NCI-H82 (cell line): ENCODE measurements around the gene CES3.
A peak's percentile ranks its signal among the peaks of the same experiment; 100 is the strongest.
"Not testable (repeated sequence)": the region's sequence is repeated elsewhere in the genome, so short reads cannot be mapped to it uniquely, and the experiment has no call there.

Source experiments
- DNase-seq: peaks from one replicate; lab custom pipeline; 2025; lab: John Stamatoyannopoulos, UW

Gene CES3

DNA sequence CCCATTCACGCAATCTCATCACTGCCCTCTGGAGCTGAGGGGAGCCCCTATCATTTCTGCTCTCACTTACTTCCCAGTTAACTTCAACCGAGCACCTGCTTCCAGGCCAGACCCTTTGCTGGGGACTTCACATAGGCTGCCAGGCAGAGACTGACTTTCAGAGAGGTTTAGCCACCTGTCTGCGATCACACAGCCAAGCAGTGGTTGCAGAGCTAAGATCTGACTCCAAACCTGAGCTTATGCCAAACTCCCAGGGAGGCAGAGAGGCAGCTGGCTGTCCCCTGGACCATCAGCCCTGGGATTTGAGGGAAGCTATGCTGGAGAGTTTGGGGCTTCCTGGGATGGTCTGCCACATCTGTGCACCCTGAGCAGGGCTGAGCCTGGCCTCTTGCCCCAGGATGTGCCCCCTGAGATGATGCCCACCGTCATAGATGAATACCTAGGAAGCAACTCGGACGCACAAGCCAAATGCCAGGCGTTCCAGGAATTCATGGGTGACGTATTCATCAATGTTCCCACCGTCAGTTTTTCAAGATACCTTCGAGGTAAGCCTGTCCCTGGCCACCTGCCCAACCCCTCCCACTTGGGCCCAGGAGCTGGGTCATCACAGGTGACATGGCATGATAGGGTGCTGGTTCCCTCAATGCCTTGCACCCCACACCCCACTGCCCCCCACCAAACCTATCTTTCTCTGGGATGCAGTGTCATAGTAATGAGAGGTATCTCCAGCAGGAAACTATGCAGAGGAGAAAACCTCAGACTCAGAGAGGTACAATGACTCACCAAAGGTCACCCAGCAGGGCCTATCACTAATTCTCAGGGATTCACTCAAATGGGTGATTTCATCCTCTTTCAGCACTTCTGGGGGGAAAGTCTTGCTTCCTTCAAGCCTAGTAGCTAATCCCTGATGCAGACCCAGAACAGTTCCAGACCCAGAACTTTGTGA is 10.0 kb downstream of the CES3 start:
- no peak for DNase-seq

DNA sequence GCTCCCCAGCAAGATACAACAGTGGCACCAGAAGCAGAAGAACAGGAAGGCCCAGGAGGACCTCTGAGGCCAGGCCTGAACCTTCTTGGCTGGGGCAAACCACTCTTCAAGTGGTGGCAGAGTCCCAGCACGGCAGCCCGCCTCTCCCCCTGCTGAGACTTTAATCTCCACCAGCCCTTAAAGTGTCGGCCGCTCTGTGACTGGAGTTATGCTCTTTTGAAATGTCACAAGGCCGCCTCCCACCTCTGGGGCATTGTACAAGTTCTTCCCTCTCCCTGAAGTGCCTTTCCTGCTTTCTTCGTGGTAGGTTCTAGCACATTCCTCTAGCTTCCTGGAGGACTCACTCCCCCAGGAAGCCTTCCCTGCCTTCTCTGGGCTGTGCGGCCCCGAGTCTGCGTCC is 11.9 kb downstream of the CES3 start:
- no peak for DNase-seq

DNA sequence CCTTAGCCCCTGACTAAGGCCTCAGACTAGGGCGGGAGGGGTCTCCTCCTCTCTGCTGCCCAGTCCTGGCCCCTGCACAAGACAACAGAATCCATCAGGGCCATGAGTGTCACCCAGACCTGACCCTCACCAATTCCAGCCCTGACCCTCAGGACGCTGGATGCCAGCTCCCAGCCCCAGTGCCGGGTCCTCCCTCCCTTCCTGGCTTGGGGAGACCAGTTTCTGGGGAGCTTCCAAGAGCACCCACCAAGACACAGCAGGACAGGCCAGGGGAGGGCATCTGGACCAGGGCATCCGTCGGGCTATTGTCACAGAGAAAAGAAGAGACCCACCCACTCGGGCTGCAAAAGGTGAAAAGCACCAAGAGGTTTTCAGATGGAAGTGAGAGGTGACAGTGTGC is 12.7 kb downstream of the CES3 start:
- no peak for DNase-seq

DNA sequence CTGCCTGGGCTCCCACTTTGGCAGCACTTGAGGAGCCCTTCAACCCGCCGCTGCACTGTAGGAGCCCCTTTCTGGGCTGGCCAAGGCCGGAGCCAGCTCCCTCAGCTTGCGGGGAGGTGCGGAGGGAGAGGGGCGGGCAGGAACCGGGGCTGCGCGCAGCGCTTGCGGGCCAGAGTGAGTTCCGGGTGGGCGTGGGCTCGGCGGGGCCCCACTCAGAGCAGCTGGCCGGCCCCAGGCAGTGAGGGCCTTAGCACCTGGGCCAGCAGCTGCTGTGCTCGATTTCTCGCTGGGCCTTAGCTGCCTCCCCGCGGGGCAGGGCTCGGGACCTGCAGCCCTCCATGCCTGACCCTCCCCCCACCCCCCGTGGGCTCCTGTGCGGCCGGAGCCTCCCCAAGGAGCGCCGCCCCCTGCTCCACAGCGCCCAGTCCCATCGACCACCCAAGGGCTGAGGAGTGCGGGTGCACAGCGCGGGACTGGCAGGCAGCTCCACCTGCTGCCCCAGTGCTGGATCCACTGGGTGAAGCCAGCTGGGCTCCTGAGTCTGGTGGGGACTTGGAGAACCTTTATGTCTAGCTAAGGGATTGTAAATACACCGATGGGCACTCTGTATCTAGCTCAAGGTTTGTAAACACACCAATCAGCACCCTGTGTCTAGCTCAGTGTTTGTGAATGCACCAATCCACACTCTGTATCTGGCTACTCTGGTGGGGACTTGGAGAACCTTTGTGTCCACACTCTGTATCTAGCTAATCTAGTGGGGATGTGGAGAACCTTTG is 13.3 kb downstream of the CES3 start:
- DNase-seq: not testable (repeated sequence)

DNA sequence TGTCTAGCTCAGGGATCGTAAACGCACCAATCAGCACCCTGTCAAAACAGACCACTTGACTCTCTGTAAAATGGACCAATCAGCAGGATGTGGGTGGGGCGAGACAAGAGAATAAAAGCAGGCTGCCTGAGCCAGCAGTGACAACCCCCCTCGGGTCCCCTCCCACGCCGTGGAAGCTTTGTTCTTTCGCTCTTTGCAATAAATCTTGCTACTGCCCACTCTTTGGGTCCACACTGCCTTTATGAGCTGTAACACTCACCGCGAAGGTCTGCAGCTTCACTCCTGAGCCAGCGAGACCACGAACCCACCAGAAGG is 13.8 kb downstream of the CES3 start:
- not testable (repeated sequence) for DNase-seq

DNA sequence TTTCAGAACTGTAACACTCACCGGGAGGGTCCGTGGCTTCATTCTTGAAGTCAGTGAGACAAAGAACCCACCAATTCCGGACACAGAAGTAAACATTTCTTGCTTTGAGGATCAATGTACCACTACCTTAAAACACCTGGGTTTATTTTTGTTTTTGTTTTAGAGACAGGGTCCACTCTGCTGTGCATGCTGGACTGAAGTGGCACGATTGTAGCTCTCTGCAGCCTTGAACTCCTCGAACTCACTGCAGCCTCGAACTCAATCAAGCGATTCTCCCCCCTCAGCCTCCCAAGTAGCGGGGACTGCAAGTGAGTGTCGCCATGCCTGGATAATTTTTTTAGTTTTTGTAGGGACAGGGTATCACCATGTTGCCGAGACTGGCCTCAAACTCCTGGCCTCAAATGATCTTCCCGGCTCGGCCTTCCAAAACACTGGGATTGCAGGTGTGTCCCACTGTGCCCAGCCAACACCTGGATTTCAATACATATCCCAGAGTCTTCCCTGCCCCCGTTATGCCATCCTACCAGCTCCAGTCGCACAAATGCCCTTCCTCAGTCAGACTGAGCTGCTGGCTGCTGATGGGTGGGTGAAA is 14.3 kb downstream of the CES3 start:
- DNase-seq: no peak

DNA sequence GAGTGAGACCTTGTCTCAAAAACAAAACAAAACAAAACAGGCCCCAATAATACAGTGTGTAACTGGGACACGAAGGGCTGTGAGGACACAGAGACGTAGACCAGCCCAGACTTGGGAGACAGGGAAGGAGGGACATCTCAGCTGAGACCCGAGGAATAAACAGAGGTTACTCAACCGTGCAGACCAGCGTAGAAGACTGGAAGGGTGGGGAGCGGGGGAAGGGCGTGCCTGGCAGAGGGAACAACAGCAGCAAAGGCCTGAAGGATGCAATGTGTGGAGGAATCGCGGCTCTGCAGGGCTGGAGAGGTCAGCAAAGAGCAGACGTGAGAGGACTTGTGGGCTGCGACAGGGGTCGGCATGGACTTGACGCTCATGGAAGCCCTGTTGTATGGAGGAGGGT is 15.7 kb downstream of the CES3 start:
- peak; percentile 9 for DNase-seq

DNA sequence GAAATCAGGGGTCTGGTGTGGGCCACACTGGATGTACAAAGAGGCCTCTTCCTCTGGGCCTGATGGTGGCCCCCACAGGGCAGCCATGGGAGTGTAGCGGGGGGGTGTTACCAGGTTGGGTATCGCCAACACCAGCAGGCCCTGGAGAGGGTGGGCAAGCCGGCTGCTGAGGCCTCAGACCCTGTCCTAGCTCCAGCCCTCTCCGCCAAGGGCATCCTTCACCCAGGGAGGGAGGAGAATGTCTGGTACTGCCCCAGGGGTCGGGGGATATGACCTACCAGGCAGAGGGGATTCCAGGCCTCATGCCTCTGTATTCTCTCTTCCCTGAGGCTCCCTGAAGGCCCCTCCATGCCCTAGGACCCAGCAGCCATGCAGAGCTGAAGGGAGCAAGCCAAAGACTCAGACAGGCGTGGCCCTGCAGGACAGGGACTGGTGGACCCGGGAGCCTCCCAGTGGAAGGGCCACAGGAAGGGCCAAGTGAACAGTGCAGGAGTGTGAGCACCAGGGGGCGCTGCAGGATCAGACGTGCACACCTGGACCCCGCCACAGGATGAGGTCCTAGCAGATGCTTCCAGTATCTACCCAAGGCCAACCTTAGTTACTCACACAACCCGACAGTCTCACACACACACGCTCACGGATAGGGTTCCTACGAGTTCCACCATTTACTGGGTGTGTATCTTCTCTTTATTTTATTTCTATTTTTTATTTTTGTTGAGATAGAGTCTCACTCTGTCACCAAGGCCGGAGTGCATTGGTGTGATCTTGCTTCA is 16.5 kb downstream of the CES3 start:
- DNase-seq: peak; percentile 92

DNA sequence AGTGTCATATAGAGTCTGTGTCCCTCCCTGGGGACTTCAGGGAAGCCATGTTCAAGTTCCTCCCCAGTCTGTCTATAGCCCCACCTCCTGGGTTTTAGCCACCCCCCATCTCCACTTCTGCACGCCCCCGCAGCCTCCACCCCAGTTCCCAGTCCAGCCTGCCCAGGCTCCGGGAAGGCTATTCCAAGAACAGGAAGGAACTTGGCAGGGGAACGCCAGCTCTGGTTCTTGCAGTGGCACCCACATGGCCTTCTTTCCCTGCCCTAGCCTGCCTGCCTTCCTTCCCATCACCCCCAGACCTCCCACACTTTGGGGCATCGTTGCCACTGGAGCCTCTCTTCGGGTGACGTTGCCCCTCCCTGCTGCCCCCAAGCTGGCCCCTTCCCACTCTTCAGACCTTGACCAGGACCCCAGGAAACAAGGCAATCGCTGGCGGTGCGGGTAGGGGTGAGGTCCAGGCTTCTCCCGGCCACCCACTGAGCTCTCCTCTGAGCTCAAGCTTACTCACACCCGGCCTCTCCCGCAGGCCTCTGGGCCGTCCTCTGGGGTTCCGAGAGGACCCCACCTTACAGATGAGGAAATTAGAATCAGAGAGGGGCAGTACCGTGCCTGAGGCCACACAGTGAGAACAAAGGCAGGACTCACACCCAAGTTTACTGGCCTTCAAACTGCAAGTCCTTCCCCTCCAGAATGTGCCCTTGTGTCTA is 18.1 kb downstream of the CES3 start:
- DNase-seq: no peak

DNA sequence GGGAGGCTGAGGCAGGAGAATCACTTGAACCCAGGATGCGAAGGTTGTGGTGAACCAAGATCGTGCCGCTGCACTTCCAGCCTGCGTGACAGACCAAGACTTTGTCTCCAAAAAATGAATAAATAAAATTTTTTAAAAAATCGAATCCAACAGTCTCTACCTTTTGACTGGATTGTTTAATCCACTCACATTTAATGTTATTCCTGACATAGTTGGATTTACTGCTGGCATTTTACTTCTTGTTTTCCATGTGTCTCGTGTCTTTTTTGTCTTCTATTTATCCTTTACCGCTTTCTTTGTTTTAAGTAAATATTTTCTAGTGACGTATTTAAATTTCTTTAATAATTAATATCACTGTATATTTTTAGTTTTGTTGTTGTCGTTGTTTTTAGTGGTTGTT is 22.0 kb downstream of the CES3 start:
- no peak for DNase-seq

DNA sequence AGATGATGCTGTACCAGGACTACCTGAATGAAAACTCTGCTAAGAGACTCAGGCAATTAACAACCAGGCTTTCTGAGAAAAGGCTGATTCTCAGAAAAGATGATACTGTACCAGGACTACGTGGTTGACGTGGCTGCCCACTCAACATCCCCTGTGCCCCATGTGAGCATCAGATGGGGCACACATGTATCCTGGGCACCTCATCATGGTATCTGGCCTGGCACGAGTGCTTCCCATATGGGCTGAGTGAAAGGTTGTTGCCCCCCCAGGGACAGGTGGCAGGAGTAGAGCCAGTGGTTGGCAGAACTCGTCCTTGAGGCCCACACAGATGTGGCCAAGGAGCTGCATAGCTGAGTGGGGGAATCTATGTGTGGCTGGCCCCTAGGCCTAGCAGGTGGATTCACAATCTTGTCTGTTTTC is 23.8 kb downstream of the CES3 start:
- DNase-seq: no peak

DNA sequence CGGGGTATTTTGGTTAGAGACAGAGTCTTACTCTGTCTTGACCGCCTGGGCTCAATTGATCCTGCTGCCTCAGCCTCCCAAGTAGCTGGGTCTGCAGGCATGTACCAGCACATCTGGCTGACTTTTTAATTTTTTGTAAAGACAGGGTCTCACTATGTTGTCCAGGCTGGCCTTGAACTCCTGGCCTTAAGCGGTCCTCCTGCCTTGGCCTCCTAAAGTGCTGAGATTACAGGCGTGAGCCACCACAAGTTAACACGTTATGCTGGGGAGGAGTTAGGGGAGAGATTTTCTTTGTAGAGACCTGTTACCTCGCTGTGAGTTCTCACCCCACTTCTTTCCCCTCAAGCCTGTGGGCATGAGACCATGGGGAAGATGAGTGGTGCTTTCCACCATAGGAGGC is 25.5 kb downstream of the CES3 start:
- no peak for DNase-seq

DNA sequence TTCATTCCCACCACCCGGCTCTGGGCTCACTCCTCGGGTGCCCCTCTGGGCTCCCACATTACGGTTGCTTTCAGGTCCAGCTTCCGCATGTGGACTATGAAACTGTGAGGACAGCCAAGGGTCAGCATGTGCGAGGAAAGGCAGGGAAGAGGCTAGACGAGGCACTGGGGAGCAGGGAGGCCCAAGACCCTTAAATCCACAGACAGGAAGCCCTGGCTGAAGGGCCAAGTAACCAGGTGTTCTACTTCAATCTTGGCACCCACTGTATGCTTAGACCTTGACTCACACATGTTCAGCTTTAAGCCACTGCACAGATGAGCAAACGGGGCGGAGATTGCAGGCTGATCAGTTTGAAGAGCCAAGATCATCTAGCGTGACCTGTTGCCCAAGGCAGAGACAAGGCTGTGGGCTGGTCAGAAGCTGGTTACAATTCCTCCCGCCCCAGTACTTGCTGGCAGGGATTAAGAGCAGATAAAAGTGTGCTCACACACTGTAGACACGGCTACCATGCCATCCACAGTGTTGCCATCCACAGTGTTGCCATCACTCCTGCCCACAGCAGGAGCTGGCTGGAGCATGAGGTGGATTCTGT is 27.2 kb downstream of the CES3 start, which contains the start of gene CES4A:
CES4A (plus strand) TSS at position 393 of the 592 bp plus-strand sequence; CDS start at position 577, 184 bp downstream.
- peak; percentile 48 for DNase-seq

DNA sequence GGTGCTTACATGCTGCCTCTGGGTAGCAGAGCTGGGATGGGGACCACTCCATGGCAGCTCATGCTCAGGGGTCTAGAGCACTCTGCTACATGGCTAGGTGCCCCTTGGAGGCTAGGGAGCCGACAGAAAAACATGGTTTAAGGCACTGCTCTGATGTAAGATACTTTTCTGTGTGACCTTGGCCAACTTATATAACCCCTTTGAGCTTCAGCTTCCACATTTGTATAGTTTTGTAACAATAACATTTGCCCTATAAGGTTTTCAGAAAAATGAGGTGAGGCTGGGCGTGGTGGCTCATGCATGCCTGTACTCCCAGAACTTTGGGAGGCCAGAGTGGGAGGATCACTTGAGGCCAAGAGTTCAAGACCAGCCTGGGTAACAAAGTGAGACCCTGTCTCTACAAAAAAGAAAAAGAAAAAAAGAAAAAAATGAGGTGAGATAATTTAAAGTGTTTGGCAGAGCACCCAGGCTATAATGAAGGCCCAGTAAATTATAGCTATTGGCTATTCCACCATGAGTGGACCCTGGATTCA is 30.5 kb downstream of the CES3 start:
- DNase-seq: no peak

DNA sequence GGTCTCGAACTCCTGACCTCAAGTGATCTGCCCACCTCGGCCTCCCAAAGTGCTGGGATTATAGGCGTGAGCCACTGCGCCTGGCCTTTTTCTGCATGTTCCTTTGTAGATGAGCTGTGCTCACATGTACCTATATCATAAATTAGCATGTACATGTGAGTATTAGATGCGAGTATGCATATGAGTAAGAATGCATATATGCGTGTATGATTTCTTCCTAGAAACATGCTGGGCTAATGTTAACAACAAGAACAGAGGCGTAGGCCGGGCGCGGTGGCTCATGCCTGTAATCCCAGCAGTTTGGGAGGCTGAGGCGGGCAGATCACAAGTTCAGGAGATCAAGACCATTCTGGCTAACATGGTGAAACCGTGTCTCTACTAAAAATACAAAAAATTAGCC is 32.5 kb downstream of the CES3 start:
- not testable (repeated sequence) for DNase-seq

DNA sequence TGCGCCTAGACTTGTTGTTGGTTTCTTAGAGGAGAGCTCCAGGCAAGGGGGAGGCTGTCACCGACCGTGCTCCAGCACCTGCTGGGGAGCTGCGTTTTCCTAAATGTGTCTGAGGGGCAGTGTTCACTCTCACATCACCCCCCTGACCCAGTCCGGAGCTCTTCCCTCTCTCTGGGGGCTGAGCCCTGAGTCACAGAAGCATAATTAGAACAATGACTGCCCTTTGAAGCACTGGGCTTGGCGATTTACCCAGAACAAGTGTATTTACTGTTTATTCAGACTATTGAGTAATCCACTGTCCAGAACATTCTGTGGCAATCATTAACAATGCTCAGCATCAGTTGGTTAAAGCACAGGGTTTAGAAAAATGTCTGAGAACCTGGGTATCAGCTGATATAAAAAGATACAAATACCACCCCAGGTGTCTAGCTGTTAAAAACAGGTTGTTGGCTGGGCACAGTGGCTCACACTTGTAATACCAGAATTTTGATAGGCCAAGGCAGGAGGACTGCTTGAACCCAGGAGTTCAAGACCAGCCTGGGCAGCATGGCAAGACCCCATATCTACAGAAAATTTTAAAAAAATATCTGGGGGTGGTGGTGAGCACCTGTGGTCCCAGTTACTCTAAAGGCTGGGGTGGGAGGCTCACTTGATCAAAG is 35.4 kb downstream of the CES3 start:
- no peak for DNase-seq

DNA sequence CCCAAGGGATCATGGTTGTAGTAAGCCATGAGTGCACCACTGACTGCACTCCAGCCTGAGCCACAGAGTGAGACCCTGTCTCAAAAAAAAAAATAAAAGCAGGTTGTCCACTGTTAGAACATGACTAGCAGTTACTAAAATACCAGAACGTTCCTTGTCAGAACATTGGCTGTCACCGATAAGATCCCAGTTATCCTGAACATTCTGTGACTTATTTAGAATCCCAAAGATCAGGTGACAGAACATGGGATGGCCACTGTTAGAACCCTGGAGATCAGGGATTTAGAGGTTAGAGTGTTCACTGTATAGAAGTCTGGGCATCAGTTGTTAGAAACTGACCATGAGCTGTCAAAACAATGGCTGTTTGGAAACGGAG is 35.9 kb downstream of the CES3 start:
- no peak for DNase-seq

DNA sequence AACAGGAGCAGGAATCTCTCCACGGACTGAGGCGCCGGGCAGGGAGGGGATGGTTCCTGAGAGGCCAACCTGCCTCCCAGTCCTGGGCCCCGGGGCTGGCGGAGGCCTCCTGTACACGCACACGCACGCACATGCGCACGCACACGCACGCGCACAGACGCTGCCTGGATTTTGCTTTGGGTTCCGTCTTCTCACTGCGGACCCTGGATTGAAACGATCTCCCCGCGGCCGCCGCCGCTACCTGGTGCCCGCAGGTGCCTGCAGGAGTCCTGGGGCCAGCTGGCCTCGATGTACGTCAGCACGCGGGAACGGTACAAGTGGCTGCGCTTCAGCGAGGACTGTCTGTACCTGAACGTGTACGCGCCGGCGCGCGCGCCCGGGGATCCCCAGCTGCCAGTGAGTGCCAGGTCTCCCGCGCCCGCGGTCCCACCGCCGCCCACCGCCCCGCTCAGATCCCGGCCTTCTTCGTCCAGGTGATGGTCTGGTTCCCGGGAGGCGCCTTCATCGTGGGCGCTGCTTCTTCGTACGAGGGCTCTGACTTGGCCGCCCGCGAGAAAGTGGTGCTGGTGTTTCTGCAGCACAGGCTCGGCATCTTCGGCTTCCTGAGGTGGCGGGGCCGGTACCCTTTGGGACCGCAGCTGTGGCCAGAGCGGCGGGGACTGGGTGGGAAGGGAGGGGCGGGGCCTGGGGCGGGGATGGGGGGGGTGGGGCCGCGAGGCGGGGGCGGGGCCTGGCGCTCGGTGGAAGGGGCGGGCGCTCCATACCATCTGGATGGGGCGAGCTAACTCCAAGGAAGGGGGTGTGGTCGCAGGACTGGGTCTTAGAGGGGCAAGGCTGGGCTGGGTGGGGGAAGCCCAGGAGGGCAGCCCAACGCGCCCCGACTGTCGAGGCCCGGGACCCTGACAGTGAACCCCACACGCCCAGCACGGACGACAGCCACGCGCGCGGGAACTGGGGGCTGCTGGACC is 39.6 kb downstream of the CES3 start:
- DNase-seq: peak; percentile 89

DNA sequence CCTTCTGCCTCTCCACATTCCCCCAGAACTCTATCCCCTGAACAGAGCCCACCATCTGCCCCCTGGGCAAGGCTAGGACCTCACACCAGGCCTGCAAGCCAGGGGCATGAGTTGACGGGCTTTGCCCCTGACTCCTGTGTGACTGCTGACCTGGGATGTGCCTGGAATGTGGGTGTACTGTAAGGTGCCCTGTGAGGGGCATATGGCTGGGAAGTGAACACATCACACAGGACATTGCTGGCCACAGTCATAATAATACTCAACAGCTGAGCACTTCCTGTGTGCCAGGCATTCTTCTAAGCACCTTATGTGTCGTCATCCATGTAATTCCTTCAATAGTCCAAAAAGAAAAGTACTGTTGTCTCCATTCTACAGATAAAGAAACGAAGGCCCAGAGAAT is 40.7 kb downstream of the CES3 start:
- DNase-seq: no peak
